Hematopoietic multipotent progenitor cell treated with erythropoietin and hydrocortisone succinate and interleukin-3 and kit ligand, for 4 days (in vitro differentiated cells): ENCODE results near the gene GNAI1.
A peak's percentile ranks its signal among the peaks of the same experiment; 100 is the strongest.

Experiments
- DNase-seq: peaks from one replicate; pipeline ENCODE4 v3.0.0-alpha.2; 2015

Gene GNAI1

DNA sequence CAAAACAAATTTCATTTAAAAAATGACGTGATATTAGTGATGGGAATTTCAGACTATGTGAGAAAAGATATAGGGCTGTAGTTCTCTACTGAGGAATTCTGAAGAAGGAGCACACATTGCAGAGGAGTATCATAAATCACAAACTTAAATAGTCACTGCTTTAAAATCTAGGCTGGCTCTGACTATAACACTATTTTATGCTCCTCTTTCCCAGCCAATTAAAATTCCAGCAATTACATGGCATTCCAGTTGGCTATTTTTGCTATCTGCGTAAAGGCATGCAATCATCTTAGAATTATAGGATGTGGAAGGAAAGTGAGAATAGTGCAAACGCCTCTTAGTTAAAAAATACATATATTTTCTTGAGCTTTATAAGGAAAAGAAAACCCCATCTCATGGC lies 123.1 kb downstream of the GNAI1 start:
- no peak for DNase-seq

DNA sequence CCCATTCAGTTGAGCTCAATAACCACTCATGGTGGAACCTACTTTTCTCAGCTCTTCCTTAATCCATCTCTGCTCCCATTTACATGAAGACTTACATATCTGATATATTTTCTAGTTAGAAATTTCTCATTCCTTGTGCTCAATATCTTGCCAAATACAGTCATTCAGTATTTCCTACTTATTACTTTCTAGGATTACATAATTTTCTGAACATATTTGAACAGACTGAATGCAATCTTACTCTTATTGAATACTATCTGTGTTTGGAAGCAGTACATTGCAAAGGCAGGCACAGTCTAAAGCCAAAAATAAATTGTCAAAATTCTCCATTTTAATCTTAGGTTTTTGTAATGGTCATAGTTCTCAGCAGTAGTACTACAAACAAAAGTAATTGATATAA lies 126.0 kb downstream of the GNAI1 start:
- DNase-seq = no peak

DNA sequence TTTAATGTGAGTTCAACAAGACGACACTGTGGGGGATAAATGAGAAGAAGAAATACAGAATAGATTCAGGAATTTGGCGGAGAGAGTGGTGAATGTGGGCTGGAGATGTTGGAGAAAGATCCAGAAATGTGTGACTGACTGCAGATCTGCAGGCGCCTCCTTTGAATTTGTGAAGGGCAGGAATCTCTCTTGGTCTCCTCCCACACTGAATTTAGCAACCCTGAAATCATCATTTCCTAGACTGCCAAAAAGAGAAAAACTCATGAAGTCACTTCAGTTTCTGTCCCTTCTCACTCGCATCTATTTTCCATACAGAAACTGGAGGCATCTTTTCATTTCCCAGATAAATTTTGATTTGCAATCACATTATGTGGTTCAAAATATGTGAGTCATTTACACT lies 128.7 kb downstream of the GNAI1 start:
- DNase-seq = no peak

DNA sequence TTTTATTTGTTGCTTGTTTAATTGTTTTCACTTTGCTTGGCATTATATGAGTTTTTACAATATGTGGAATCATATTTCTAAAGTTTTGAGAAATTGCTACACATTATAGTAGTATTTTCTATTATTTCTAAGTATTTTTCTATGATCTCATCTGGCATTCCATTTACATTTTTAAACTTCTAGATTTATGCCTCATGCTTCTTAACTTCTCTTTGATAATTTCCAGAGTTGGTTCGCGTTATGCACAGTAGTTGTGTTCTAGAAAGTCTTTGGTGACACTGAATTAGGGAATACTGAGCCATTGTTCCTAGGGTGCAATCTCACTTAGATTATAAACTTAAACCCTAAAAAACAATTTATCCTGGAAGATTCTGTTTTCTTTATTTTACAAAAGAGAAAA lies 129.2 kb downstream of the GNAI1 start:
- DNase-seq = no peak

- no peak for DNase-seq
Observed at GRCh38 chr7:80264769-80265495, 130.3 kb downstream of the GNAI1 start.

GRCh38 chr7:80272560-80273239 lies 138.1 kb downstream of the GNAI1 start:
- DNase-seq = no peak

- no peak for DNase-seq
Observed at GRCh38 chr7:80273327-80273726, 138.7 kb downstream of the GNAI1 start.

DNA sequence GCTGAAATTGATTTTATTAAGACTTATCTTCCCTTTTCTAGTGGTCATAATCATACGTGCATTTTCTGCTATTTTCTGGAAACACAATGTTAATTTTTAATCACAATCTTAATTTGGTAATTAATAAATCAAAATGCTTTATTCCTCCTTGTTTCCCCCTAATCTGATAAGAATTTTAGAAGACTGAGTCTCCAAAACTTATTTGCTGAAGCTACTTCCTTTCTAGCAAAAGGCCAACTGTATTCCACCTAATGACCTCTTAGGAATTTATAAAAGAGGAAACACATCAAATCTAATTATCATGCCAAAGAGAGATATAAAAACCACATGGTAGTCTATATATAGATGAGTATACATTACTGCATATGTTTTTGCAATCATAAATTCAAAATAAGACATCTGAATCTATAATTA lies 140.6 kb downstream of the GNAI1 start:
- DNase-seq = peak; percentile 20
